RWPE2 (cell line): ENCODE results near the gene PIF1.

ENCODE experiments used
- ATAC-seq: fragments of 200-7000 bp; cut with Tn5 transposase; 3 replicates; pipeline ENCODE4 v1.9.1; 2021; ENCODE audit warnings: low read depth
- DNase-seq: peaks from one replicate; pipeline ENCODE4 v3.0.0-alpha.2; 2020; ENCODE audit warnings: low spot score
- H3K27ac ChIP-seq: fragments of 450-650 bp; 2 replicates; pipeline ENCODE4 v1.5.1; 2017; ENCODE audit warnings: mild to moderate bottlenecking; ENCODE audit not compliant: poor library complexity, severe bottlenecking
- H3K27me3 ChIP-seq: fragments of 250-450 bp; sonication (Bioruptor Pico); 2 replicates; pipeline ENCODE4 v1.5.1; 2021; ENCODE audit warnings: mild to moderate bottlenecking, moderate library complexity; ENCODE audit not compliant: insufficient read depth, poor library complexity, severe bottlenecking
- H3K36me3 ChIP-seq: fragments of 250-450 bp; sonication (Bioruptor Pico); 2 replicates; pipeline ENCODE4 v1.5.1; 2020; ENCODE audit warnings: low read depth, mild to moderate bottlenecking, moderate library complexity
- H3K4me1 ChIP-seq: fragments of 250-450 bp; sonication (Bioruptor Pico); 2 replicates; pipeline ENCODE4 v1.5.1; 2021; ENCODE audit warnings: mild to moderate bottlenecking, moderate library complexity; ENCODE audit not compliant: insufficient read depth, poor library complexity, severe bottlenecking
- H3K4me3 ChIP-seq: fragments of 250-450 bp; sonication (Bioruptor Pico); 2 replicates; pipeline ENCODE4 v1.5.1; 2021; ENCODE audit warnings: mild to moderate bottlenecking, moderate library complexity; ENCODE audit not compliant: severe bottlenecking
- H3K9me3 ChIP-seq: fragments of 250-450 bp; sonication (Bioruptor Pico); 2 replicates; pipeline ENCODE4 v1.5.1; 2021; ENCODE audit warnings: mild to moderate bottlenecking, moderate library complexity; ENCODE audit not compliant: severe bottlenecking
- TF ChIP-seq, protein P1 (sequence below): fragments of 450-650 bp; IDR thresholded peaks from one replicate; pipeline ENCODE4 v1.5.1; 2017; ENCODE audit warnings: mild to moderate bottlenecking, moderate library complexity; ENCODE audit not compliant: poor library complexity, severe bottlenecking

Gene PIF1

DNA sequence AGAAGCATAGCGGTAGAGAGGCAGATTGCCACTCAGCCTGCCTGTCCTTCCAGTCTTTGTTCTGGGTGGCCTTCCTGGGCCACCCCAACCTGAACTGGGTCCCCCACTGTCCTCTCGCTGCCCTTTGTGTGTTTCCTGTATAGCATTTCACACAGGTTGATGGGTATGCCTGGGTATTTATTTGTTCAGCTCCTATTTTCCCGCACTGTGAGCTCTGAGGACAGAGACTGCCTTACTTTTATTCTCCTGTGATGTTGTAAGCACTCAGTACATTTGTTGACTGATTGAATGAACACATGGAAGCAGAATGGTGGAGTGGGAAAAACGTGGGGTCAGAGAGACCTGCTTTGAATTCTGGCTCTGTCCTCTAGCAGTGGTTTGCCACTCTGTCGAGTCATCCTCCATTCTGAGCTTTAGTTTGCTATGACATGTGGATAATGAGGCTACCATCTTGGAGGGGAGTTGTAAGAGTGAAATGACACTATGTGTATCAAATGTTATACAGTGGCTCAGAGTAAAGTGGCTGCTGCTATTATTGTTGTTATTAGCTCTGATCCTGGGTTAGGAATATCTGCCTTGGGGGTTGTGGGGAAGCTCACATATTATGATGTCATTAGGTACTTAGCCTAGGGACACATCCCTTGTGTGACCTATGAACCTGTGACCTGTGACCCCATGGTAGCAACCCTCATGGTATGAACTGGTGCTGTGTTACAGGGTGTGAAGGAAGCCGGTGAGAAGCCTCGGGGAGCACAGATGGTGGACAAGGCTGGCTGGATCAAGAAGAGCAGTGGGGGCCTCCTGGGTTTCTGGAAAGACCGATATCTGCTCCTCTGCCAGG, 22.6 kb upstream of the PIF1 start:
- peaks cover 5% of the 10 kb centered on the region; the same call in 1 of the 2 replicates for H3K36me3 ChIP-seq
- H3K9me3 ChIP-seq, result no peaks in the 10 kb centered on the region
- H3K27ac ChIP-seq, result no peak overlapping the region
- H3K27me3 ChIP-seq, result no peaks in the 10 kb centered on the region
- peaks cover 19% of the 10 kb centered on the region for H3K4me1 ChIP-seq
- DNase-seq, result no peak
- ATAC-seq, result no peak
- TF ChIP-seq, protein P1, sequence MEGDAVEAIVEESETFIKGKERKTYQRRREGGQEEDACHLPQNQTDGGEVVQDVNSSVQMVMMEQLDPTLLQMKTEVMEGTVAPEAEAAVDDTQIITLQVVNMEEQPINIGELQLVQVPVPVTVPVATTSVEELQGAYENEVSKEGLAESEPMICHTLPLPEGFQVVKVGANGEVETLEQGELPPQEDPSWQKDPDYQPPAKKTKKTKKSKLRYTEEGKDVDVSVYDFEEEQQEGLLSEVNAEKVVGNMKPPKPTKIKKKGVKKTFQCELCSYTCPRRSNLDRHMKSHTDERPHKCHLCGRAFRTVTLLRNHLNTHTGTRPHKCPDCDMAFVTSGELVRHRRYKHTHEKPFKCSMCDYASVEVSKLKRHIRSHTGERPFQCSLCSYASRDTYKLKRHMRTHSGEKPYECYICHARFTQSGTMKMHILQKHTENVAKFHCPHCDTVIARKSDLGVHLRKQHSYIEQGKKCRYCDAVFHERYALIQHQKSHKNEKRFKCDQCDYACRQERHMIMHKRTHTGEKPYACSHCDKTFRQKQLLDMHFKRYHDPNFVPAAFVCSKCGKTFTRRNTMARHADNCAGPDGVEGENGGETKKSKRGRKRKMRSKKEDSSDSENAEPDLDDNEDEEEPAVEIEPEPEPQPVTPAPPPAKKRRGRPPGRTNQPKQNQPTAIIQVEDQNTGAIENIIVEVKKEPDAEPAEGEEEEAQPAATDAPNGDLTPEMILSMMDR, result no peak
- H3K4me3 ChIP-seq, result no peak overlapping the region

DNA sequence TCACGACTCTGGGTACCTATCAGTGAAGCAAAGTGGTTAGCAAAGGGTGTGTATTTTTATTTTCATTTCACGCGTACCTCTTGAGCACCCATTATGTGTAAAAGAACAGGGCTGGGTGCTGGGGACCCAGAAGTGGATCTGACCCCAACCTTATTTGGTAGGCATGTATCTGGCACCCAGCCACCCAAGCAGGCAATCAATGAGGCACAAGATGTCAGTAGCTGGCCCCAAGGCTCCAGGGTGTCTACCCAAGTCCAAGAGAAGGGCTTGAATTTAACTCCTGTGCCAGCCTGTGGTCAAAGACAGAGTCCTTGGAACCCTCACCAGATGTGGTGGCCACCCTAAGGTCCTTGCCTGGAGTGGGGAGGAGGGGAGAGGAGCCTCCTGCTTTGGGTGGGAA, 22.0 kb upstream of the PIF1 start:
- no peak overlapping the region for H3K27ac ChIP-seq
- H3K4me1 ChIP-seq, result peaks cover 25% of the 10 kb centered on the region
- H3K27me3 ChIP-seq, result no peaks in the 10 kb centered on the region
- H3K9me3 ChIP-seq, result no peaks in the 10 kb centered on the region
- peaks cover 5% of the 10 kb centered on the region; the same call in 1 of the 2 replicates for H3K36me3 ChIP-seq
- no peak for DNase-seq
- TF ChIP-seq, protein P1, result no peak
- no peak overlapping the region for H3K4me3 ChIP-seq
- no peak for ATAC-seq

DNA sequence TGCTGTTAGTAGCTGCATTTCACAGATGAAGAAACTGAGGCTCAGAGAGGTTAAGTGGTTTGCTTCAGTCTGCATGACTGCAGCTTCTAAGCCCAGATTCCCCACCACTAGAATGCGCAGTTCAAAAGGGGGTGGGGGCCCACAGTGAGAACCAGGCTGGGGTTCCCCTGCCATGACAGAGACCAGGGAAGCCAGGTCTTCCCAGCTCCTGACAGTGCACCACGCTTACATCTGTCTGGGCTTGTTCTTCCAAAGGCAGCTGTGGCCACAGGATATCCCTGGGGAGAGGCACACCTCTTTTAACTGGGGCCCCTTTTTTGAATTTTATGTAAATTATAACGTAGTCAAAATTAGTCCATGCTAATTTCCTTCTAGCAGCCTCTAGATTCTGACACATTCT, 21.6 kb upstream of the PIF1 start:
- Histone ChIP-seq H3K4me1 (peaks cover 25% of the 10 kb centered on the region), H3K27me3 (no peaks in the 10 kb centered on the region), H3K9me3 (no peaks in the 10 kb centered on the region), H3K4me3 (no peak overlapping the region), H3K36me3 (peaks cover 5% of the 10 kb centered on the region; the same call in 1 of the 2 replicates), H3K27ac (no peak overlapping the region)
- ATAC-seq, result no peak
- TF ChIP-seq, protein P1, result no peak
- no peak for DNase-seq

DNA sequence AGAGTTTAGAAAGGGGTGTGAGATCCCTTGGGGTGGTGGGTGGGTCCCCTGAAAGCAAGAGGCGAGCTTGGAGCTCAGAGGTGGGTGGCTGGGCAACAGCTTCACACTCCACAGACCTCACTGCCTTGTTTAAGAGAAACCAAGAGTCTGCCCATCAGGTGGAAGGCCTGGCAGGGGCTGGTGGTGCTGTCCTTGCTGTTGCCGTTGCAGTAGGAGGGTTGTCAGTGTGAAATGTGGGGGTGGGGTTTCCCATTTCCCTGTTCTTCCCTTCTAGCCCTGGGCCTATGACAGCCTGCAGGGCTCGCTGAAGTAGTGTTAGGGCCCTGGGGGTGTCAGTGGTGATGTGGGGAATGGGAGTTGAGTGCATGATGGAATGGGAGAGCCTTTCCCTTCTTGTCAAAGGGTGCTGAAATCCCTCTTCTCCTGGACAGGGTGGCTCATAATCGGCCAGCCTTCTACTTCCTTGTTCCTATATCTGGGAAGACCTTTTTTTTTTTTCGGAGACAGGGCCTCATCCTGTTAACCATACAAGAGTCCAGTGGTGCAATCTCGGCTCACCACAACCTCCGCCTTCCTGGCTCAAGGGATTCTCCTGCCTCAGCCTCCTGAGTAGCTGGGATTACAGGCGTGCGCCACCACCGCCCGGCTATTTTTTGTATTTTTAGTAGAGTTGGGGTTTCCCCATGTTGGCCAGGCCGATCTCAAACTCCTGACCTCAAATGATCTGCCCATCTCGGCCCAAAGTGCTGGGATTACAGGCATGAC, 20.6 kb upstream of the PIF1 start:
- ATAC-seq (no peak), DNase-seq (no peak)
- Histone ChIP-seq H3K9me3 (no peaks in the 10 kb centered on the region), H3K4me1 (peaks cover 21% of the 10 kb centered on the region), H3K27me3 (no peaks in the 10 kb centered on the region), H3K36me3 (peaks cover 5% of the 10 kb centered on the region; the same call in 1 of the 2 replicates), H3K4me3 (no peak overlapping the region), H3K27ac (no peak overlapping the region)
- TF ChIP-seq, protein P1, result no peak
